ENCODE results near the gene CHEK1. TPM values are rescaled to one million over a fixed set of nuclear protein-coding genes. Genes with fewer than 3 reads are reported as not detected.

Gene CHEK1
- total and polyA plus RNA-seq, 9 of the 15 experiments (the other 6 are each of a cell fraction or from before 2014, with no cell fraction given) = 62.6 to 108 (median 87.5) TPM

DNA sequence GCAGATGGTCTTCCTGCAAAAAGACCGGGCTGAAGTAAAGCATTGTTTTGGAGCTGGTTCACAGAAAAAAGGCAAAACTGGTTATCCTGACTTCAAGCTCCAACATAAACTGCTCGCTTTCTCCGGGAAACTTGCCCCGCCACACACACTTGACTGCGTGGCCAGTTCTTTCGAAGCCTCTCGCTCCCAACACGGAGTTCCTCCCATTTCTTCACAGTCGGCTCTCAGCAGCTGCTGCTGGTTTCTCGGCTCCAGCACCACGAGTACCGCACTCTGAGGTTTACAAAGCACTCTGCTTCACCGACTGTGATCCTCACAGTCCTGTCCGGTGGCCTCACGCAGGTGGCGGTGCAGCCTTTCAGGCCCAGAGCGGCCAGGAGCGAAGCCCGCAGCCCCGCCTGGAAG, 264 bp downstream of the CHEK1 start (continued):
- TF ChIP-seq SIX5 (IDR thresholded peaks at IDR 0.05; ENCODE audit: borderline replicate concordance in 1 of 2, insufficient read depth in 1 of 2, low read depth in 1 of 2, low read length in 2 of 2) = no peak
- peak; percentile 80; the same call in 1 of the 2 replicates for TF ChIP-seq CBX1 (IDR thresholded peaks at IDR 0.05; ENCODE audit: low read depth)
- no peak for TF ChIP-seq THRA (IDR thresholded peaks at IDR 0.05)
- TF ChIP-seq GATA2 (CRISPR knock-in tag; IDR thresholded peaks at IDR 0.05) = no peak
- TF ChIP-seq SMC3 (conservative IDR thresholded peaks at IDR 0.05; ENCODE audit: insufficient read depth, low read depth, low read length) = 0 out of 2 replicates have a peak, but pooled peaks have one; percentile 3
- TF ChIP-seq, protein P1, sequence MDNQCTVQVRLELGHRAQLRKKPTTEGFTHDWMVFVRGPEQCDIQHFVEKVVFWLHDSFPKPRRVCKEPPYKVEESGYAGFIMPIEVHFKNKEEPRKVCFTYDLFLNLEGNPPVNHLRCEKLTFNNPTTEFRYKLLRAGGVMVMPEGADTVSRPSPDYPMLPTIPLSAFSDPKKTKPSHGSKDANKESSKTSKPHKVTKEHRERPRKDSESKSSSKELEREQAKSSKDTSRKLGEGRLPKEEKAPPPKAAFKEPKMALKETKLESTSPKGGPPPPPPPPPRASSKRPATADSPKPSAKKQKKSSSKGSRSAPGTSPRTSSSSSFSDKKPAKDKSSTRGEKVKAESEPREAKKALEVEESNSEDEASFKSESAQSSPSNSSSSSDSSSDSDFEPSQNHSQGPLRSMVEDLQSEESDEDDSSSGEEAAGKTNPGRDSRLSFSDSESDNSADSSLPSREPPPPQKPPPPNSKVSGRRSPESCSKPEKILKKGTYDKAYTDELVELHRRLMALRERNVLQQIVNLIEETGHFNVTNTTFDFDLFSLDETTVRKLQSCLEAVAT (IDR thresholded peaks at IDR 0.05) = no peak
- TF ChIP-seq SMAD2 (IDR thresholded peaks at IDR 0.05; ENCODE audit: low read depth, low read length) = no peak
- 0 out of 2 replicates have a peak, but pooled peaks have one; percentile 7 for TF ChIP-seq RREB1 (CRISPR knock-in tag; IDR thresholded peaks at IDR 0.05)
- no peak for TF ChIP-seq CEBPB (tag; IDR thresholded peaks at IDR 0.05)
- no peak; the same call in 1 of the 2 replicates for TF ChIP-seq RNF2 (IDR thresholded peaks at IDR 0.05)
- no peak for TF ChIP-seq MXI1 (IDR thresholded peaks at IDR 0.05; ENCODE audit: low read depth, low read length)
- TF ChIP-seq SMARCB1 (IDR thresholded peaks at IDR 0.05; ENCODE audit: insufficient read length, low read depth) = no peak
- no peak for TF ChIP-seq ZNF263 (CRISPR knock-in tag; IDR thresholded peaks at IDR 0.05; ENCODE audit: borderline replicate concordance)
- TF ChIP-seq SNIP1 (IDR thresholded peaks at IDR 0.05; ENCODE audit: low read depth) = peak; percentile 46; the same call in 1 of the 2 replicates
- no peak for TF ChIP-seq ZNF140 (CRISPR knock-in tag; IDR thresholded peaks at IDR 0.05)
- no peak for TF ChIP-seq SMAD3 (CRISPR knock-in tag; conservative IDR thresholded peaks at IDR 0.05)
- no peak for TF ChIP-seq ZBTB49 (CRISPR knock-in tag; IDR thresholded peaks at IDR 0.05; ENCODE audit: borderline replicate concordance)
- TF ChIP-seq TAL1 (IDR thresholded peaks at IDR 0.05) = no peak
